B cell (primary cell): ENCODE results near the gene ZNF213. TPM values are rescaled to one million over a fixed set of nuclear protein-coding genes. Genes with fewer than 3 reads are reported as not detected.

ENCODE experiments used
- ATAC-seq: fragments of 200-7000 bp; cut with Tn5 transposase; one replicate; pipeline ENCODE4 v1.10.0; 2021; ENCODE audit warnings: low read depth, mild to moderate bottlenecking, moderate number of reproducible peaks, moderate library complexity
- CTCF ChIA-PET: fragments of 350-600 bp; sonication (Branson Sonifier 250); formaldehyde crosslinking; loops from one replicate; lab custom pipeline; 2021; ENCODE audit warnings: antibody characterized with exemption, inconsistent platforms; lab: Charles Lee
- POLR2A ChIA-PET: fragments of 350-600 bp; sonication (Branson Sonifier 250); formaldehyde crosslinking; loops from one replicate; lab custom pipeline; 2021; ENCODE audit warnings: antibody characterized with exemption; lab: Charles Lee
- DNase-seq: peaks from one replicate; pipeline ENCODE4 v3.0.0; 2013
- H2AFZ ChIP-seq: 2 replicates; pipeline ENCODE4 v1.6.1; 2012; ENCODE audit warnings: mild to moderate bottlenecking, low read depth, low read length; ENCODE audit not compliant: insufficient read depth, poor library complexity, severe bottlenecking
- H3K27ac ChIP-seq, 2 donors: 1 replicate in 1 of 2; 2 replicates in 1 of 2; pipeline ENCODE4 v1.5.1; 2012 to 2013; ENCODE audit warnings: low read length in 2 of 2, mild to moderate bottlenecking in 2 of 2, moderate library complexity in 1 of 2
- H3K27me3 ChIP-seq, 4 experiments: fragments of 200-600 bp in 1 of 4; sonication (generic) in 1 of 4; replicated peaks in 1 of 4; 1 replicate in 2 of 4; 2 replicates in 2 of 4; pipeline versions ENCODE4 v1.6.1 to v1.7.0; 2013 to 2016; ENCODE audit warnings: low read length in 3 of 4, mild to moderate bottlenecking in 2 of 4, mixed read lengths in 1 of 4, moderate library complexity in 1 of 4; ENCODE audit not compliant: insufficient read depth in 4 of 4, control insufficient read depth in 3 of 4; ENCODE audit errors: control extremely low read depth in 1 of 4
- H3K36me3 ChIP-seq, 2 experiments: replicated peaks in 1 of 2; 1 replicate in 1 of 2; 2 replicates in 1 of 2; pipeline versions ENCODE4 v1.6.1 to v1.7.1; 2013; ENCODE audit warnings: low read length in 1 of 2; ENCODE audit not compliant: insufficient read depth in 2 of 2, control insufficient read depth in 1 of 2; ENCODE audit errors: control extremely low read depth in 1 of 2, extremely low read depth in 1 of 2
- H3K4me1 ChIP-seq, 2 donors: fragments of 200-600 bp in 1 of 2; sonication (generic) in 1 of 2; 1 replicate in 1 of 2; 2 replicates in 1 of 2; pipeline versions ENCODE4 v1.5.1 to v1.6.1; 2013 to 2017; ENCODE audit warnings: low read length in 2 of 2; ENCODE audit not compliant: control insufficient read depth in 2 of 2, insufficient read depth in 2 of 2
- H3K4me2 ChIP-seq: replicated peaks from 2 replicates; pipeline ENCODE3; 2012; ENCODE audit warnings: mild to moderate bottlenecking, low read depth, low read length; ENCODE audit not compliant: poor library complexity, severe bottlenecking
- H3K4me3 ChIP-seq, 5 experiments: fragments of 200-600 bp in 1 of 5; sonication (generic) in 1 of 5; 1 replicate in 3 of 5; 2 replicates in 2 of 5; pipeline versions ENCODE4 v1.5.1 to v1.7.0; 2011 to 2016; ENCODE audit warnings: low read length in 4 of 5, mild to moderate bottlenecking in 4 of 5, low read depth in 2 of 5, control low read depth in 1 of 5, moderate library complexity in 1 of 5; ENCODE audit not compliant: insufficient read depth in 1 of 5; ENCODE audit errors: control extremely low read depth in 1 of 5, extremely low read depth in 1 of 5
- H3K79me2 ChIP-seq: fragments of 200-600 bp; sonication (generic); one replicate; pipeline ENCODE4 v1.6.0; 2016; ENCODE audit warnings: low read length; ENCODE audit not compliant: control insufficient read depth, insufficient read depth
- H3K9ac ChIP-seq: fragments of 200-600 bp; sonication (generic); 2 replicates; pipeline ENCODE4 v1.6.1; 2017; ENCODE audit warnings: mild to moderate bottlenecking, low read length, moderate library complexity
- H3K9me3 ChIP-seq, 3 donors: one replicate each; pipeline versions ENCODE4 v1.6.1 to v1.7.1; 2013; ENCODE audit warnings: low read length in 2 of 3; ENCODE audit not compliant: control insufficient read depth in 2 of 3, insufficient read depth in 1 of 3; ENCODE audit errors: control extremely low read depth in 1 of 3
- H4K20me1 ChIP-seq: 2 replicates; pipeline ENCODE4 v1.6.0; 2012; ENCODE audit warnings: mild to moderate bottlenecking, low read length; ENCODE audit not compliant: insufficient read depth, control insufficient read depth, poor library complexity, severe bottlenecking
- H3K27ac Mint-ChIP-seq: one replicate; pipeline ENCODE4 v1.8.0; 2021; ENCODE audit warnings: mixed read lengths
- H3K27me3 Mint-ChIP-seq: one replicate; pipeline ENCODE4 v1.8.0; 2021; ENCODE audit warnings: mixed read lengths
- H3K4me1 Mint-ChIP-seq: one replicate; pipeline ENCODE4 v1.8.0; 2021; ENCODE audit warnings: mixed read lengths
- H3K4me3 Mint-ChIP-seq: one replicate; pipeline ENCODE4 v1.8.0; 2021; ENCODE audit warnings: mixed read lengths
- H3K9me3 Mint-ChIP-seq: one replicate; pipeline ENCODE4 v1.8.0; 2022; ENCODE audit warnings: mixed read lengths; ENCODE audit not compliant: insufficient read depth
- EZH2 ChIP-seq: IDR thresholded peaks from 2 replicates; pipeline ENCODE4 v1.6.1; 2012; ENCODE audit warnings: borderline replicate concordance, low read depth, mild to moderate bottlenecking, moderate library complexity, low read length; ENCODE audit not compliant: insufficient read depth, poor library complexity, severe bottlenecking
- WGBS: methylation state at CpG from one replicate; pipeline ENCODE4 v1.1.5; 2013; ENCODE audit warnings: missing lambda C conversion rate; ENCODE audit not compliant: insufficient coverage; 5-methylcytosine and 5-hydroxymethylcytosine counted together
- intact Hi-C: fragments of 100-400 bp; cut with micrococcal nuclease; formaldehyde crosslinking; loops from one replicate; pipeline ENCODE4 v1.10.0; 2022
- polyA plus RNA-seq: library from polyadenylated mRNA; depleted of rRNA; stranded (reverse); fragments of >200 nt; gene quantifications from 2 replicates; pipeline ENCODE4 v1.2.3, GENCODE V29; 2012
- total RNA-seq, 2 donors: library from RNA; stranded (reverse); fragments of 120-200 nt in 1 of 2; gene quantifications; 1 replicate in 1 of 2; 2 replicates in 1 of 2; pipeline versions ENCODE4 v1.2.3 to v1.2.4, GENCODE V29; 2013 to 2022
- TF ChIP-seq, protein P1 (sequence below): fragments of 200-600 bp; IDR thresholded peaks from one replicate; pipeline ENCODE4 v1.8.0; 2022; ENCODE audit warnings: antibody characterized with exemption, mild to moderate bottlenecking

The ZNF213 gene
- total and polyA plus RNA-seq, 2 donors (not counting 1 experiment from before 2014, with no cell fraction given) = 1.4 to 7.2 TPM

DNA sequence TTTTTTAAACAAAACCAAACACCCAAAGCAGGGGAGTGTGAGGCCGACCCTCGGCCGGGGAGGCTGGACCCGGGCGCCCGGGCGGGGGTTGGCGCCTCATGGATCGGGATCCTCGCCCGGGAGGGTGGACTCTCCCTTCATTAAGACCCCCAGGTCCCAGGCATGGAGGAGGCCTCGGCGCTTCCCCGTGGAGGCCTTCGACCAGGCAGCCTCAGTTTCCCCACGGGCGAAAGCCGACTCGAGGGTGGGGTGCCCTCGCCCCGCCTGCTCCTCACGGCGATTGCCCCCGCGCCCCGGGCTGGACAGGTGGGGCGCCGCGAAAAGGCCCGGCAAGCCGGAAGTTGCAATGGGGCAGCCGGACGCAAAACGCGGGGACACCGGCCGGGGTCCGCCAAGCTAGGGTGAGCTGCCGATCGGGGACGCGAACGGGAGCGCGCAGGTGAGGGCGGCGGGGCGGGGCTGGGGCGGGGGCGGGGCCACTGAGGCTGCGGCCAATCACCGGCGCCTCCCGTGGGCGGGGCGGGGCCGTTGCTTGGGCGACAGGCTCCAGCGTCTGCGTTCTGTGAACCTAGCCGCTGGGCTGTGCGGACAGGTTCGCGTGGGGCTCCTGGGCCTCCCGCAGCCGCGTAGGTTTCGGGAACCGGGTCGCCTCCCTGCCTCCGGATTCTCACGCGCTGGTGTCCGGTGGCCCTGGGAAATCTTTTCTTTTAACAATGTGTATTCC is 28.5 kb upstream of the ZNF213 start:
- H3K4me3 Mint-ChIP-seq = peak overlapping the region; percentile 82
- no peaks in the 10 kb centered on the region for H3K9me3 Mint-ChIP-seq
- ATAC-seq (peak; percentile 95), DNase-seq (peak; percentile 92)
- H3K27me3 ChIP-seq = peaks cover 0 to under 1% (median 0%) of the 10 kb centered on the region in 4 experiments
- no peaks in the 10 kb centered on the region for H3K27me3 Mint-ChIP-seq
- no peaks in the 10 kb centered on the region for H3K36me3 ChIP-seq
- H3K4me2 ChIP-seq = peak overlapping the region; percentile 94
- H3K9me3 ChIP-seq = no peaks in the 10 kb centered on the region
- H3K27ac ChIP-seq = peak overlapping the region; percentile 77 to 78
- H3K27ac Mint-ChIP-seq = peak overlapping the region; percentile 70
- intact Hi-C loops = loop anchor here (1.0 to 2.0 kb wide), 2 partner anchors 18 to 294 kb away; partner anchors contain the start of genes ZNF174 and ZSCAN32
- H3K79me2 ChIP-seq = no peaks in the 10 kb centered on the region
- H3K9ac ChIP-seq = peak overlapping the region; percentile 78
- CTCF ChIA-PET = interaction anchor here (1.0 to 2.8 kb wide), 4 partner anchors 17 to 44 kb away, joined by 3 to 19 read pairs (median 3); no protein-coding TSS in a partner anchor
- peak overlapping the region; percentile 95 for H2AFZ ChIP-seq
- POLR2A ChIA-PET = interaction anchor here (0.6 to 2.7 kb wide), 3 partner anchors 16 to 23 kb away, joined by 4 to 10 read pairs (median 5); no protein-coding TSS in a partner anchor
- TF ChIP-seq, protein P1, sequence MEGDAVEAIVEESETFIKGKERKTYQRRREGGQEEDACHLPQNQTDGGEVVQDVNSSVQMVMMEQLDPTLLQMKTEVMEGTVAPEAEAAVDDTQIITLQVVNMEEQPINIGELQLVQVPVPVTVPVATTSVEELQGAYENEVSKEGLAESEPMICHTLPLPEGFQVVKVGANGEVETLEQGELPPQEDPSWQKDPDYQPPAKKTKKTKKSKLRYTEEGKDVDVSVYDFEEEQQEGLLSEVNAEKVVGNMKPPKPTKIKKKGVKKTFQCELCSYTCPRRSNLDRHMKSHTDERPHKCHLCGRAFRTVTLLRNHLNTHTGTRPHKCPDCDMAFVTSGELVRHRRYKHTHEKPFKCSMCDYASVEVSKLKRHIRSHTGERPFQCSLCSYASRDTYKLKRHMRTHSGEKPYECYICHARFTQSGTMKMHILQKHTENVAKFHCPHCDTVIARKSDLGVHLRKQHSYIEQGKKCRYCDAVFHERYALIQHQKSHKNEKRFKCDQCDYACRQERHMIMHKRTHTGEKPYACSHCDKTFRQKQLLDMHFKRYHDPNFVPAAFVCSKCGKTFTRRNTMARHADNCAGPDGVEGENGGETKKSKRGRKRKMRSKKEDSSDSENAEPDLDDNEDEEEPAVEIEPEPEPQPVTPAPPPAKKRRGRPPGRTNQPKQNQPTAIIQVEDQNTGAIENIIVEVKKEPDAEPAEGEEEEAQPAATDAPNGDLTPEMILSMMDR = no peak
- TF ChIP-seq EZH2 = no peak
- H3K4me1 ChIP-seq = peaks cover 15 to 24% of the 10 kb centered on the region in 2 donors
- H3K4me1 Mint-ChIP-seq = peaks cover 18% of the 10 kb centered on the region
- H4K20me1 ChIP-seq = no peaks in the 10 kb centered on the region
- under 1% methylated on average over 74 of the region's 74 CpGs for WGBS
- H3K4me3 ChIP-seq = peak overlapping the region; percentile 70 to 85 (median 78)
